Peyer's patch (tissue), 4 donors: ENCODE results near the gene BLNK.

ENCODE experiments used
- POLR2A ChIP-seq, 2 donors: fragments of 450-650 bp; IDR thresholded peaks; one replicate each; pipeline ENCODE4 v1.5.1; 2017; ENCODE audit warnings: antibody characterized with exemption in 2 of 2, mild to moderate bottlenecking in 2 of 2, moderate library complexity in 2 of 2
- TF ChIP-seq, protein P1 (sequence below), 6 experiments: fragments of 450-650 bp in 4 of 6; fragments of 200-600 bp in 2 of 6; sonication (generic) in 1 of 6; IDR thresholded peaks; one replicate each; pipeline ENCODE4 v1.5.1; 2017 to 2019; ENCODE audit warnings: antibody characterized with exemption in 6 of 6, mild to moderate bottlenecking in 3 of 6, moderate library complexity in 1 of 6

- TF ChIP-seq, protein P1, sequence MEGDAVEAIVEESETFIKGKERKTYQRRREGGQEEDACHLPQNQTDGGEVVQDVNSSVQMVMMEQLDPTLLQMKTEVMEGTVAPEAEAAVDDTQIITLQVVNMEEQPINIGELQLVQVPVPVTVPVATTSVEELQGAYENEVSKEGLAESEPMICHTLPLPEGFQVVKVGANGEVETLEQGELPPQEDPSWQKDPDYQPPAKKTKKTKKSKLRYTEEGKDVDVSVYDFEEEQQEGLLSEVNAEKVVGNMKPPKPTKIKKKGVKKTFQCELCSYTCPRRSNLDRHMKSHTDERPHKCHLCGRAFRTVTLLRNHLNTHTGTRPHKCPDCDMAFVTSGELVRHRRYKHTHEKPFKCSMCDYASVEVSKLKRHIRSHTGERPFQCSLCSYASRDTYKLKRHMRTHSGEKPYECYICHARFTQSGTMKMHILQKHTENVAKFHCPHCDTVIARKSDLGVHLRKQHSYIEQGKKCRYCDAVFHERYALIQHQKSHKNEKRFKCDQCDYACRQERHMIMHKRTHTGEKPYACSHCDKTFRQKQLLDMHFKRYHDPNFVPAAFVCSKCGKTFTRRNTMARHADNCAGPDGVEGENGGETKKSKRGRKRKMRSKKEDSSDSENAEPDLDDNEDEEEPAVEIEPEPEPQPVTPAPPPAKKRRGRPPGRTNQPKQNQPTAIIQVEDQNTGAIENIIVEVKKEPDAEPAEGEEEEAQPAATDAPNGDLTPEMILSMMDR (IDR thresholded peaks at IDR 0.05) = no peak
- TF ChIP-seq POLR2A (IDR thresholded peaks at IDR 0.05) = peak in 1 of 2 donors; percentile 38
Measured at GRCh38 chr10:96261930-96262329, 9.4 kb downstream of the BLNK start.
